ENCODE data around the gene DND1. TPM values are rescaled to one million over a fixed set of nuclear protein-coding genes. Genes with fewer than 3 reads are reported as not detected.
"Not testable (repeated sequence)": the region's sequence is repeated elsewhere in the genome, so short reads cannot be mapped to it uniquely, and the experiment has no call there.

DND1 gene
- total RNA-seq = 1 to 10 TPM; 2.0 to 2.2 TPM

GRCh38 chr5:140673187-140673976, at the start of gene DND1:
DND1 (minus strand) TSS chr5:140673576; CDS start chr5:140673542, 34 bp downstream.
- POLR2A ChIA-PET = no interaction called here
- Mint-ChIP-seq H3K36me3 (ENCODE audit: low read depth) (peaks cover 59% of the 10 kb centered on the region), H3K9me3 (no peaks in the 10 kb centered on the region), H3K27me3 (no peaks in the 10 kb centered on the region), H3K4me1 (peaks cover 6% of the 10 kb centered on the region), H3K4me3 (no peak within 1 kb of the TSS), H3K27ac (no peak within 1 kb of the TSS)
- DNase-seq = no peak
- CTCF ChIA-PET = interaction anchor here (1.0 kb wide), 1 partner anchor 29 kb away, joined by 3 read pairs; no protein-coding TSS in a partner anchor

- H3K27ac Mint-ChIP-seq; H3K4me3 Mint-ChIP-seq; H3K9me3 Mint-ChIP-seq; DNase-seq; POLR2A ChIA-PET; H3K36me3 Mint-ChIP-seq (ENCODE audit: low read depth): not testable (repeated sequence)
- CTCF ChIA-PET = interaction anchor here (0.6 to 2.9 kb wide), 6 partner anchors 159 to 477 kb away, joined by 3 to 7 read pairs (median 4); no protein-coding TSS in a partner anchor
- Mint-ChIP-seq H3K27me3 (peaks cover 27% of the 10 kb centered on the region), H3K4me1 (peaks cover 17% of the 10 kb centered on the region)
Measured at GRCh38 chr5:140721395-140721794, 48.0 kb upstream of the DND1 start.

GRCh38 chr5:140720738-140721137, 47.4 kb upstream of the DND1 start:
- Mint-ChIP-seq H3K27me3 (peaks cover 23% of the 10 kb centered on the region), H3K4me1 (peaks cover 12% of the 10 kb centered on the region)
- DNase-seq; H3K36me3 Mint-ChIP-seq (ENCODE audit: low read depth); H3K27ac Mint-ChIP-seq; H3K4me3 Mint-ChIP-seq; H3K9me3 Mint-ChIP-seq; POLR2A ChIA-PET: not testable (repeated sequence)
- CTCF ChIA-PET = interaction anchor here (0.6 to 3.2 kb wide), 9 partner anchors 12 to 497 kb away, joined by 3 to 9 read pairs (median 4); partner anchors contain the start of gene SLC4A9

- DNase-seq = no peak
- no peak overlapping the region for H3K27ac Mint-ChIP-seq
- H3K36me3 Mint-ChIP-seq (ENCODE audit: low read depth) = no peaks in the 10 kb centered on the region
- POLR2A ChIA-PET = no interaction called here
- no peaks in the 10 kb centered on the region for H3K9me3 Mint-ChIP-seq
- no peak overlapping the region for H3K4me3 Mint-ChIP-seq
- peaks cover 7% of the 10 kb centered on the region for H3K4me1 Mint-ChIP-seq
- CTCF ChIA-PET = interaction anchor here (1.3 to 3.2 kb wide), 3 partner anchors 355 to 474 kb away, joined by 4 to 8 read pairs (median 7); partner anchors contain the start of gene SLC4A9
- peaks cover 19% of the 10 kb centered on the region for H3K27me3 Mint-ChIP-seq
Measured at GRCh38 chr5:140718266-140718592, 44.9 kb upstream of the DND1 start.

GRCh38 chr5:140716238-140716637, 42.9 kb upstream of the DND1 start:
- CTCF ChIA-PET; H3K27me3 Mint-ChIP-seq; H3K27ac Mint-ChIP-seq; H3K4me3 Mint-ChIP-seq; POLR2A ChIA-PET; DNase-seq; H3K9me3 Mint-ChIP-seq; H3K36me3 Mint-ChIP-seq (ENCODE audit: low read depth): not testable (repeated sequence)
- H3K4me1 Mint-ChIP-seq = peaks cover 17% of the 10 kb centered on the region

- Mint-ChIP-seq H3K36me3 (ENCODE audit: low read depth) (no peaks in the 10 kb centered on the region), H3K27me3 (peaks cover 3% of the 10 kb centered on the region), H3K9me3 (no peaks in the 10 kb centered on the region), H3K27ac (no peak overlapping the region), H3K4me1 (peaks cover 26% of the 10 kb centered on the region), H3K4me3 (no peak overlapping the region)
- POLR2A ChIA-PET = no interaction called here
- DNase-seq = no peak
- CTCF ChIA-PET = no interaction called here
Measured at GRCh38 chr5:140713562-140714094, 40.3 kb upstream of the DND1 start.

GRCh38 chr5:140711794-140712193, 38.4 kb upstream of the DND1 start:
- Mint-ChIP-seq H3K36me3 (ENCODE audit: low read depth) (no peaks in the 10 kb centered on the region), H3K4me3 (peak overlapping the region; percentile 92), H3K4me1 (peaks cover 26% of the 10 kb centered on the region), H3K27me3 (peaks cover 3% of the 10 kb centered on the region), H3K27ac (no peak overlapping the region), H3K9me3 (no peaks in the 10 kb centered on the region)
- POLR2A ChIA-PET = interaction anchor here (0.7 to 0.9 kb wide), 2 partner anchors 21 to 26 kb away, joined by 3 read pairs; partner anchors contain the start of genes HARS1 and HARS2
- DNase-seq = no peak
- CTCF ChIA-PET = interaction anchor here (0.7 to 1.2 kb wide), 6 partner anchors 10 to 467 kb away, joined by 3 to 4 read pairs (median 3); partner anchors contain the start of genes IK, NDUFA2 and ZMAT2

- peak; percentile 88 for DNase-seq
- CTCF ChIA-PET = interaction anchor here (0.7 to 1.9 kb wide), 11 partner anchors 9 to 466 kb away, joined by 3 to 6 read pairs (median 3); partner anchors contain the start of genes HARS1, HARS2, IK and NDUFA2
- peaks cover 3% of the 10 kb centered on the region for H3K27me3 Mint-ChIP-seq
- peaks cover 26% of the 10 kb centered on the region for H3K4me1 Mint-ChIP-seq
- POLR2A ChIA-PET = interaction anchor here (0.7 to 0.9 kb wide), 2 partner anchors 20 to 25 kb away, joined by 3 read pairs; partner anchors contain the start of genes HARS1 and HARS2
- peaks cover 5% of the 10 kb centered on the region for H3K36me3 Mint-ChIP-seq (ENCODE audit: low read depth)
- H3K9me3 Mint-ChIP-seq = no peaks in the 10 kb centered on the region
- H3K27ac Mint-ChIP-seq = peak overlapping the region; percentile 97
- peak overlapping the region; percentile 92 for H3K4me3 Mint-ChIP-seq
Measured at GRCh38 chr5:140710899-140711552, 37.6 kb upstream of the DND1 start.

GRCh38 chr5:140708787-140709186, 35.4 kb upstream of the DND1 start:
- H3K27me3 Mint-ChIP-seq, DNase-seq, POLR2A ChIA-PET, H3K27ac Mint-ChIP-seq, H3K9me3 Mint-ChIP-seq, H3K4me3 Mint-ChIP-seq: not testable (repeated sequence)
- Mint-ChIP-seq H3K4me1 (peaks cover 26% of the 10 kb centered on the region), H3K36me3 (ENCODE audit: low read depth) (peaks cover 20% of the 10 kb centered on the region)
- CTCF ChIA-PET = interaction anchor here (0.7 to 1.5 kb wide), 3 partner anchors 10 to 14 kb away, joined by 3 read pairs; no protein-coding TSS in a partner anchor

- Mint-ChIP-seq H3K4me3 (no peak overlapping the region), H3K36me3 (ENCODE audit: low read depth) (peaks cover 28% of the 10 kb centered on the region), H3K27ac (no peak overlapping the region), H3K4me1 (peaks cover 21% of the 10 kb centered on the region), H3K9me3 (no peaks in the 10 kb centered on the region), H3K27me3 (no peaks in the 10 kb centered on the region)
- CTCF ChIA-PET = interaction anchor here (1.4 to 1.7 kb wide), 3 partner anchors 11 to 13 kb away, joined by 3 to 4 read pairs (median 3); no protein-coding TSS in a partner anchor
- DNase-seq = no peak
- POLR2A ChIA-PET = interaction anchor here (0.6 kb wide), 1 partner anchor 305 kb away, joined by 3 read pairs; no protein-coding TSS in a partner anchor
Measured at GRCh38 chr5:140707812-140708211, 34.4 kb upstream of the DND1 start.

GRCh38 chr5:140700177-140701144, 27.1 kb upstream of the DND1 start, which contains the start of gene ZMAT2:
ZMAT2 (plus strand) TSS chr5:140700447; CDS start chr5:140700461, 14 bp downstream.
- peak within 1 kb of the TSS; percentile 97 for H3K4me3 Mint-ChIP-seq
- CTCF ChIA-PET = interaction anchor here (0.5 to 1.3 kb wide), 5 partner anchors 10 to 1052 kb away, joined by 3 to 6 read pairs (median 3); partner anchors contain the start of genes CXXC5 and HARS1
- DNase-seq = peak; percentile 97
- peaks cover 28% of the 10 kb centered on the region for H3K4me1 Mint-ChIP-seq
- H3K27me3 Mint-ChIP-seq = no peaks in the 10 kb centered on the region
- peak within 1 kb of the TSS; percentile 94 for H3K27ac Mint-ChIP-seq
- peaks cover 75% of the 10 kb centered on the region for H3K36me3 Mint-ChIP-seq (ENCODE audit: low read depth)
- POLR2A ChIA-PET = interaction anchor here (0.6 kb wide), 1 partner anchor 7 kb away, joined by 4 read pairs; no protein-coding TSS in a partner anchor
- no peaks in the 10 kb centered on the region for H3K9me3 Mint-ChIP-seq

Data from activated CD4-positive, alpha-beta T cell treated with anti-CD3 and anti-CD28 coated beads, Interleukin-2, amount 10 ng/mL, durations not matched to agents 7 days and 5 days (primary cell).